HCT116 (cell line): Measurements from ENCODE around the gene AGAP1. TPM values are rescaled to one million over a fixed set of nuclear protein-coding genes. Genes with fewer than 3 reads are reported as not detected.

ENCODE experiments used
- ATAC-seq: fragments of 200-7000 bp; cut with Tn5 transposase; 2 replicates; pipeline ENCODE4 v1.9.1; 2020; ENCODE audit warnings: mild to moderate bottlenecking, moderate library complexity
- BruUV-seq: library from RNA; stranded (reverse); fragments of 400-500 nt; replicated peaks from 2 replicates; lab custom pipeline; 2021; lab: Mats Ljungman, UMichigan
- CTCF ChIA-PET: fragments of 300-600 bp; sonication (Branson Sonifier 250); formaldehyde crosslinking; loops from one replicate; lab custom pipeline; 2021; ENCODE audit warnings: antibody characterized with exemption; lab: Charles Lee
- POLR2A ChIA-PET: fragments of 300-600, 350-600 bp; sonication (Branson Sonifier 250); formaldehyde crosslinking; loops from one replicate; lab custom pipeline; 2021; ENCODE audit warnings: antibody characterized with exemption; lab: Charles Lee
- RAD21 ChIA-PET, 2 experiments: fragments of 300-600 bp; sonication (Branson Sonifier 250); formaldehyde crosslinking; loops; one replicate each; lab custom pipeline; 2023; ENCODE audit warnings: low total read pairs in 2 of 2; ENCODE audit not compliant: uncharacterized antibody in 2 of 2, unreplicated experiment in 2 of 2, low non-redundant PET in 1 of 2; lab: Charles Lee
- DNase-seq: peaks from one replicate; pipeline ENCODE4 v3.0.0-alpha.2; 2010; ENCODE audit warnings: low read depth, low spot score
- H2AFZ ChIP-seq: fragments of 200-600 bp; shearing (Covaris generic), sonication (generic); 2 replicates; pipeline ENCODE4 v1.6.1; 2017; ENCODE audit warnings: low read depth, mixed run types, mixed read lengths, antibody characterized with exemption, low read length; ENCODE audit not compliant: poor library complexity, severe bottlenecking
- H3K27ac ChIP-seq: 2 replicates; pipeline ENCODE4 v1.5.1; 2012; ENCODE audit warnings: low read depth, low read length
- H3K27me3 ChIP-seq: fragments of 200-600 bp; sonication (generic); 2 replicates; pipeline ENCODE4 v1.6.1; 2016; ENCODE audit warnings: mixed run types, low read length, mixed read lengths; ENCODE audit not compliant: insufficient read depth
- H3K36me3 ChIP-seq, 2 experiments: fragments of 200-500 bp in 1 of 2; fragments of 200-600 bp in 1 of 2; sonication (Bioruptor generic) in 1 of 2; sonication (generic) in 1 of 2; 2 replicates each; pipeline versions ENCODE4 v1.5.1 to v1.6.1; 2014 to 2016; ENCODE audit warnings: low read length in 2 of 2, inconsistent platforms in 1 of 2, mixed read lengths in 1 of 2, mixed run types in 1 of 2; ENCODE audit not compliant: insufficient read depth in 2 of 2, control insufficient read depth in 1 of 2
- H3K4me1 ChIP-seq, 2 experiments: fragments of 200-600 bp in 1 of 2; sonication (generic) in 1 of 2; 2 replicates each; pipeline versions ENCODE4 v1.5.1 to v1.6.1; 2012 to 2017; ENCODE audit warnings: low read length in 2 of 2, inconsistent platforms in 1 of 2, mild to moderate bottlenecking in 1 of 2, mixed read lengths in 1 of 2, mixed run types in 1 of 2, moderate library complexity in 1 of 2; ENCODE audit not compliant: insufficient read depth in 2 of 2, control insufficient read depth in 1 of 2
- H3K4me2 ChIP-seq: fragments of 200-600 bp; sonication (generic); 2 replicates; pipeline ENCODE4 v1.6.1; 2017; ENCODE audit warnings: mixed run types, low read length, mixed read lengths
- H3K4me3 ChIP-seq, 2 experiments: fragments of 200-600 bp in 1 of 2; sonication (generic) in 1 of 2; replicated peaks in 1 of 2; 2 replicates each; pipeline ENCODE4 v1.5.1; 2011 to 2016; ENCODE audit warnings: low read length in 2 of 2, control low read depth in 1 of 2, low read depth in 1 of 2, mild to moderate bottlenecking in 1 of 2, mixed read lengths in 1 of 2, mixed run types in 1 of 2
- H3K79me2 ChIP-seq: fragments of 200-600 bp; sonication (generic); 2 replicates; pipeline ENCODE4 v1.6.1; 2017; ENCODE audit warnings: mild to moderate bottlenecking, mixed run types, low read length, moderate library complexity, mixed read lengths; ENCODE audit not compliant: insufficient read depth
- H3K9ac ChIP-seq: fragments of 200-600 bp; sonication (generic); 2 replicates; pipeline ENCODE4 v1.6.1; 2016; ENCODE audit warnings: low read length, mixed read lengths
- H3K9me2 ChIP-seq: fragments of 200-600 bp; sonication (generic), shearing (Covaris generic); 2 replicates; pipeline ENCODE4 v1.6.1; 2017; ENCODE audit warnings: mixed run types, mild to moderate bottlenecking, moderate library complexity; ENCODE audit not compliant: insufficient read depth
- H3K9me3 ChIP-seq, 2 experiments: fragments of 200-500 bp in 1 of 2; fragments of 200-600 bp in 1 of 2; sonication (Bioruptor generic) in 1 of 2; sonication (generic) in 1 of 2; 2 replicates each; pipeline ENCODE4 v1.6.1; 2014 to 2017; ENCODE audit warnings: low read length in 2 of 2, mixed read lengths in 2 of 2, inconsistent platforms in 1 of 2, low read depth in 1 of 2, mild to moderate bottlenecking in 1 of 2, mixed run types in 1 of 2, moderate library complexity in 1 of 2; ENCODE audit not compliant: control insufficient read depth in 1 of 2, insufficient read depth in 1 of 2
- H4K20me1 ChIP-seq: fragments of 200-600 bp; sonication (generic), shearing (Covaris generic); 2 replicates; pipeline ENCODE4 v1.6.1; 2017; ENCODE audit warnings: mixed run types, mild to moderate bottlenecking, moderate library complexity; ENCODE audit not compliant: insufficient read depth
- ATF3 ChIP-seq: IDR thresholded peaks from 2 replicates; pipeline ENCODE4 v1.6.1; 2012
- CBX3 ChIP-seq: IDR thresholded peaks from 2 replicates; pipeline ENCODE4 v1.6.1; 2012; ENCODE audit warnings: low read depth
- CEBPB ChIP-seq: IDR thresholded peaks from 2 replicates; pipeline ENCODE4 v1.6.1; 2012; ENCODE audit warnings: low read depth
- EGR1 ChIP-seq: IDR thresholded peaks from 2 replicates; pipeline ENCODE4 v1.6.1; 2012; ENCODE audit warnings: low read depth
- EZH2 ChIP-seq: fragments of 200-600 bp; sonication (generic); IDR thresholded peaks from 2 replicates; pipeline ENCODE4 v1.6.1; 2017; ENCODE audit warnings: antibody characterized with exemption, mixed run types
- EZH2phosphoT487 ChIP-seq: fragments of 200-600 bp; IDR thresholded peaks from 2 replicates; pipeline ENCODE4 v1.6.1; 2018; ENCODE audit warnings: antibody characterized with exemption, borderline replicate concordance
- FOSL1 ChIP-seq: IDR thresholded peaks from 2 replicates; pipeline ENCODE4 v1.6.1; 2012; ENCODE audit warnings: low read depth
- POLR2A ChIP-seq: IDR thresholded peaks from 2 replicates; pipeline ENCODE4 v1.7.0; 2011; ENCODE audit warnings: borderline replicate concordance; ENCODE audit not compliant: insufficient read depth, insufficient read length; ENCODE audit errors: extremely low read depth
- RAD21 ChIP-seq: IDR thresholded peaks from 2 replicates; pipeline ENCODE4 v1.6.1; 2012; ENCODE audit warnings: low read depth, mild to moderate bottlenecking
- SRF ChIP-seq: IDR thresholded peaks from 2 replicates; pipeline ENCODE4 v1.6.1; 2012; ENCODE audit warnings: low read depth
- TCF7L2 ChIP-seq: IDR thresholded peaks from 2 replicates; pipeline ENCODE4 v1.7.0; 2011; ENCODE audit warnings: borderline replicate concordance, inconsistent platforms; ENCODE audit not compliant: insufficient read depth, insufficient read length; ENCODE audit errors: extremely low read depth
- YY1 ChIP-seq: IDR thresholded peaks from 2 replicates; pipeline ENCODE4 v1.6.1; 2011; ENCODE audit warnings: low read length, low read depth, moderate library complexity, mild to moderate bottlenecking; ENCODE audit not compliant: insufficient replicate concordance; ENCODE audit errors: extremely low read depth
- ZBTB33 ChIP-seq: IDR thresholded peaks from 2 replicates; pipeline ENCODE4 v1.6.1; 2011; ENCODE audit warnings: mild to moderate bottlenecking, low read length, moderate library complexity; ENCODE audit not compliant: insufficient replicate concordance; ENCODE audit errors: extremely low read depth
- ZFX ChIP-seq: fragments of 450-650 bp; IDR thresholded peaks from 2 replicates; pipeline ENCODE4 v1.6.1; 2017
- intact Hi-C: fragments of 100-400 bp; cut with micrococcal nuclease; formaldehyde crosslinking; loops from 2 replicates; pipeline ENCODE4 v1.10.0; 2022
- total RNA-seq: library from RNA; stranded (reverse); gene quantifications from one replicate; pipeline ENCODE4 v1.2.1, GENCODE V29; 2021; ENCODE audit not compliant: unreplicated experiment
- TF ChIP-seq, protein P1 (sequence below): IDR thresholded peaks from 2 replicates; pipeline ENCODE4 v1.6.1; 2012
- TF ChIP-seq, protein P2 (sequence below): IDR thresholded peaks from 2 replicates; pipeline ENCODE4 v1.6.1; 2012; ENCODE audit warnings: low read depth

Gene AGAP1
- total RNA-seq, 1 experiment from 2014 or later = 43.8 TPM

DNA sequence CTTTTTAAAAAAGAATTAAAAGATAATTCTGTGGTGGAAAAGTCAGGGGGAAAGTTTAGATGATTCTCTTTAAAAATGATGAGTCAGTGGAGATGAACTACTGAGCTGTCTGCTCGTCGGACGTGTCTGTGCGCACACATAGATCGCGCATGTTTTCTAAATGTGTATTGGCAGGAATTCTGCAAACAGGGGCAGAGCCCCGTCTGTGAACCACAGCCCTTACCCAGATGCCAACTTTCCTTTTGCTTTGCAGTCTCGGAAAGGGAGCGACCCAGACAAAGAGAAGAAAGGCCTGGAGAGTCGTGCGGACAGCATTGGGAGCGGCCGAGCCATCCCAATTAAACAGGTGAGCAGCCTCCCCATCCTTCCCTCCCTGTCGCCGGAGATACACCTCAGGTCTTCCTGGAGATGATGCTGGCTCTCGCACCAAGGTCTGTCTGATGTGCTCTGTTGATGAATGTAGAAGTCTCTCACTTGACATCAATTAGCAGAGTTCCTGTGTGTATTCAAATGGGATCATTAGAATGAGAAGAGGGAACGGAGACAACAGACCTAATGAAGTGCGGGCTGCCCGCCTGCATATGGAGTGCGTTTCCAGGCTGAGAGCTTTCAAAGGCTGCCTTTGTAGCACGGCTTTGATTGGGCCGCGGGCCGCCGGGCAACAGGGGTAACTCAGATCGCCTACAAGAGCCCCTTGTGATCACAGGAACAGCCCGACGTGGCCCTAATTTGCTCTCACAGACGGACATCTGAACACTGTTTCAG is 313.3 kb downstream of the AGAP1 start:
- no peak overlapping the region for H3K4me3 ChIP-seq
- intact Hi-C loops = no loop called here
- BruUV-seq = no TSS peak
- no peak for TF ChIP-seq ATF3
- TF ChIP-seq, protein P1, sequence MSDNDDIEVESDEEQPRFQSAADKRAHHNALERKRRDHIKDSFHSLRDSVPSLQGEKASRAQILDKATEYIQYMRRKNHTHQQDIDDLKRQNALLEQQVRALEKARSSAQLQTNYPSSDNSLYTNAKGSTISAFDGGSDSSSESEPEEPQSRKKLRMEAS = no peak
- TF ChIP-seq POLR2A = no peak
- TF ChIP-seq ZBTB33 = no peak
- no peak for TF ChIP-seq TCF7L2
- TF ChIP-seq FOSL1 = no peak
- no peak for TF ChIP-seq CEBPB
- no peak for TF ChIP-seq SRF
- no peak for TF ChIP-seq RAD21
- no peak for TF ChIP-seq CBX3
- TF ChIP-seq, protein P2, sequence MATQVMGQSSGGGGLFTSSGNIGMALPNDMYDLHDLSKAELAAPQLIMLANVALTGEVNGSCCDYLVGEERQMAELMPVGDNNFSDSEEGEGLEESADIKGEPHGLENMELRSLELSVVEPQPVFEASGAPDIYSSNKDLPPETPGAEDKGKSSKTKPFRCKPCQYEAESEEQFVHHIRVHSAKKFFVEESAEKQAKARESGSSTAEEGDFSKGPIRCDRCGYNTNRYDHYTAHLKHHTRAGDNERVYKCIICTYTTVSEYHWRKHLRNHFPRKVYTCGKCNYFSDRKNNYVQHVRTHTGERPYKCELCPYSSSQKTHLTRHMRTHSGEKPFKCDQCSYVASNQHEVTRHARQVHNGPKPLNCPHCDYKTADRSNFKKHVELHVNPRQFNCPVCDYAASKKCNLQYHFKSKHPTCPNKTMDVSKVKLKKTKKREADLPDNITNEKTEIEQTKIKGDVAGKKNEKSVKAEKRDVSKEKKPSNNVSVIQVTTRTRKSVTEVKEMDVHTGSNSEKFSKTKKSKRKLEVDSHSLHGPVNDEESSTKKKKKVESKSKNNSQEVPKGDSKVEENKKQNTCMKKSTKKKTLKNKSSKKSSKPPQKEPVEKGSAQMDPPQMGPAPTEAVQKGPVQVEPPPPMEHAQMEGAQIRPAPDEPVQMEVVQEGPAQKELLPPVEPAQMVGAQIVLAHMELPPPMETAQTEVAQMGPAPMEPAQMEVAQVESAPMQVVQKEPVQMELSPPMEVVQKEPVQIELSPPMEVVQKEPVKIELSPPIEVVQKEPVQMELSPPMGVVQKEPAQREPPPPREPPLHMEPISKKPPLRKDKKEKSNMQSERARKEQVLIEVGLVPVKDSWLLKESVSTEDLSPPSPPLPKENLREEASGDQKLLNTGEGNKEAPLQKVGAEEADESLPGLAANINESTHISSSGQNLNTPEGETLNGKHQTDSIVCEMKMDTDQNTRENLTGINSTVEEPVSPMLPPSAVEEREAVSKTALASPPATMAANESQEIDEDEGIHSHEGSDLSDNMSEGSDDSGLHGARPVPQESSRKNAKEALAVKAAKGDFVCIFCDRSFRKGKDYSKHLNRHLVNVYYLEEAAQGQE = no peak
- no peak for TF ChIP-seq ZFX
- no peak for TF ChIP-seq EZH2
- TF ChIP-seq EZH2phosphoT487 = no peak
- TF ChIP-seq YY1 = no peak
- TF ChIP-seq EGR1 = no peak
- H2AFZ ChIP-seq = no peak overlapping the region
- POLR2A ChIA-PET = no interaction called here
- RAD21 ChIA-PET = interaction anchor here in 1 of 2 experiments (0.6 kb wide), 1 partner anchor 371 kb away, joined by 3 read pairs; no protein-coding TSS in a partner anchor
- no peak for ATAC-seq
- CTCF ChIA-PET = no interaction called here
- H3K4me1 ChIP-seq = no peaks in the 10 kb centered on the region
- H3K9me2 ChIP-seq = no peaks in the 10 kb centered on the region
- peaks cover 6% of the 10 kb centered on the region; the same call in 1 of the 2 replicates for H3K79me2 ChIP-seq
- H3K9ac ChIP-seq = no peak overlapping the region
- no peaks in the 10 kb centered on the region; the same call in 1 of the 2 replicates for H4K20me1 ChIP-seq
- peaks cover 0 to 6% of the 10 kb centered on the region in 2 experiments; a peak in 1 of 4 replicates for H3K9me3 ChIP-seq
- DNase-seq = no peak
- no peak overlapping the region for H3K27ac ChIP-seq
- no peaks in the 10 kb centered on the region for H3K27me3 ChIP-seq
- no peak overlapping the region for H3K4me2 ChIP-seq
- peaks cover 0 to under 1% of the 10 kb centered on the region in 2 experiments; a peak in 2 of 4 replicates for H3K36me3 ChIP-seq
